Liver (tissue), 9 donors: ENCODE measurements around the gene VGLL2. TPM values are rescaled to one million over a fixed set of nuclear protein-coding genes. Genes with fewer than 3 reads are reported as not detected.

Experiments
- DNase-seq: peaks from one replicate; pipeline ENCODE4 v3.0.0-alpha.2; 2017; ENCODE audit warnings: low spot score
- H3K27ac ChIP-seq, 2 donors: one replicate each; pipeline ENCODE4 v1.7.0; 2013; ENCODE audit warnings: inconsistent platforms in 2 of 2, low read length in 2 of 2, control low read depth in 1 of 2, low read depth in 1 of 2, mild to moderate bottlenecking in 1 of 2
- H3K27me3 ChIP-seq, 4 donors: one replicate each; pipeline versions ENCODE4 v1.6.1 to v1.7.0; 2013; ENCODE audit warnings: low read length in 3 of 4, inconsistent platforms in 1 of 4, mild to moderate bottlenecking in 1 of 4, moderate library complexity in 1 of 4; ENCODE audit not compliant: control insufficient read depth in 4 of 4, insufficient read depth in 4 of 4
- H3K36me3 ChIP-seq, 4 donors: one replicate each; pipeline versions ENCODE4 v1.6.1 to v1.7.0; 2013; ENCODE audit warnings: low read length in 3 of 4, mild to moderate bottlenecking in 3 of 4, low read depth in 1 of 4, moderate library complexity in 1 of 4; ENCODE audit not compliant: control insufficient read depth in 4 of 4, insufficient read depth in 3 of 4
- H3K4me1 ChIP-seq, 4 donors: one replicate each; pipeline versions ENCODE4 v1.6.1 to v1.7.0; 2013; ENCODE audit warnings: low read length in 3 of 4, mild to moderate bottlenecking in 3 of 4, moderate library complexity in 1 of 4; ENCODE audit not compliant: control insufficient read depth in 4 of 4, insufficient read depth in 4 of 4
- H3K4me3 ChIP-seq, 3 donors: one replicate each; pipeline versions ENCODE4 v1.6.1 to v1.7.0; 2013; ENCODE audit warnings: low read length in 3 of 3, control low read depth in 1 of 3, low read depth in 1 of 3, mild to moderate bottlenecking in 1 of 3
- H3K9ac ChIP-seq, 2 donors: one replicate each; pipeline ENCODE4 v1.7.0; 2013; ENCODE audit warnings: low read length in 2 of 2, mild to moderate bottlenecking in 2 of 2, moderate library complexity in 2 of 2, control low read depth in 1 of 2, low read depth in 1 of 2
- H3K9me3 ChIP-seq, 4 donors: one replicate each; pipeline versions ENCODE4 v1.6.1 to v1.7.0; 2013; ENCODE audit warnings: low read length in 3 of 4; ENCODE audit not compliant: control insufficient read depth in 4 of 4
- EGR1 ChIP-seq, 2 donors: IDR thresholded peaks; 2 replicates each; pipeline ENCODE4 v1.6.1; 2016 to 2018; ENCODE audit warnings: antibody characterized with exemption in 2 of 2, low read depth in 2 of 2
- FOXA1 ChIP-seq: IDR thresholded peaks from 2 replicates; pipeline ENCODE4 v1.6.1; 2016; ENCODE audit warnings: antibody characterized with exemption
- FOXA2 ChIP-seq: IDR thresholded peaks from 2 replicates; pipeline ENCODE4 v1.6.1; 2016; ENCODE audit warnings: antibody characterized with exemption
- GABPA ChIP-seq, 2 donors: IDR thresholded peaks in 1 of 2; conservative IDR thresholded peaks in 1 of 2; 2 replicates each; pipeline ENCODE4 v1.6.1; 2016; ENCODE audit warnings: antibody characterized with exemption in 2 of 2, mild to moderate bottlenecking in 1 of 2, moderate library complexity in 1 of 2
- HNF4A ChIP-seq, 2 donors: conservative IDR thresholded peaks; 2 replicates each; pipeline ENCODE4 v1.6.1; 2016; ENCODE audit warnings: antibody characterized with exemption in 2 of 2, mild to moderate bottlenecking in 2 of 2
- HNF4G ChIP-seq: IDR thresholded peaks from 2 replicates; pipeline ENCODE4 v1.6.1; 2016; ENCODE audit warnings: antibody characterized with exemption
- JUND ChIP-seq, 2 donors: IDR thresholded peaks; 2 replicates each; pipeline ENCODE4 v1.6.1; 2016; ENCODE audit warnings: antibody characterized with exemption in 2 of 2
- NR2F2 ChIP-seq: IDR thresholded peaks from 2 replicates; pipeline ENCODE4 v1.6.1; 2016; ENCODE audit warnings: antibody characterized with exemption
- RAD21 ChIP-seq, 2 donors: IDR thresholded peaks; 2 replicates each; pipeline ENCODE4 v1.6.1; 2016; ENCODE audit warnings: antibody characterized with exemption in 2 of 2, mild to moderate bottlenecking in 2 of 2
- RXRA ChIP-seq, 2 donors: IDR thresholded peaks; 2 replicates each; pipeline ENCODE4 v1.6.1; 2017 to 2018; ENCODE audit warnings: antibody characterized with exemption in 2 of 2, mild to moderate bottlenecking in 1 of 2
- SP1 ChIP-seq: IDR thresholded peaks from 2 replicates; pipeline ENCODE4 v1.6.1; 2018; ENCODE audit warnings: antibody characterized with exemption, mild to moderate bottlenecking
- TAF1 ChIP-seq: conservative IDR thresholded peaks from 2 replicates; pipeline ENCODE4 v1.6.1; 2016; ENCODE audit warnings: antibody characterized with exemption, mild to moderate bottlenecking
- YY1 ChIP-seq: IDR thresholded peaks from 2 replicates; pipeline ENCODE4 v1.6.1; 2016; ENCODE audit warnings: antibody characterized with exemption, mild to moderate bottlenecking
- WGBS: extraction: QIAGEN DNeasy Blood & Tissue Kit; methylation state at CpG from one replicate; pipeline ENCODE4 v1.1.7; 2013; 5-methylcytosine and 5-hydroxymethylcytosine counted together
- polyA plus RNA-seq, 2 donors: library from polyadenylated mRNA; stranded (reverse) in 1 of 2; unstranded in 1 of 2; fragments of 200-250 nt in 1 of 2; fragments of >200 nt in 1 of 2; fragmentation: Nextera tagmentation in 1 of 2; extraction: Ambion mirVana in 1 of 2; gene quantifications; one replicate each; pipeline versions ENCODE4 v1.2.1 to v1.2.3, GENCODE V29; 2013 to 2015
- total RNA-seq, 2 donors: library from RNA; depleted of rRNA; stranded (reverse); fragments of >200 nt; gene quantifications; one replicate each; pipeline ENCODE4 v1.2.3, GENCODE V29; 2014
- TF ChIP-seq, protein P1 (sequence below): IDR thresholded peaks from 2 replicates; pipeline ENCODE4 v1.6.1; 2016; ENCODE audit warnings: antibody characterized with exemption
- TF ChIP-seq, protein P2 (sequence below): IDR thresholded peaks from 2 replicates; pipeline ENCODE4 v1.6.1; 2016; ENCODE audit warnings: antibody characterized with exemption
- TF ChIP-seq, protein P3 (sequence below): IDR thresholded peaks from 2 replicates; pipeline ENCODE4 v1.6.1; 2016; ENCODE audit warnings: antibody characterized with exemption
- TF ChIP-seq, protein P4 (sequence below): IDR thresholded peaks from 2 replicates; pipeline ENCODE4 v1.6.1; 2016; ENCODE audit warnings: antibody characterized with exemption, mild to moderate bottlenecking
- TF ChIP-seq, protein P5 (sequence below): fragments of 150-350 bp; IDR thresholded peaks from 2 replicates; pipeline ENCODE4 v1.5.1; 2017; ENCODE audit warnings: improper control_type of control experiment, low read depth, low read length; ENCODE audit not compliant: missing input control
- donor health status: healthy.
- donor health status: healthy.
- donor health status: healthy.
- donor health status: healthy.
- donor health status: healthy.

VGLL2 gene
- total and polyA plus RNA-seq, 4 donors: not detected

DNA sequence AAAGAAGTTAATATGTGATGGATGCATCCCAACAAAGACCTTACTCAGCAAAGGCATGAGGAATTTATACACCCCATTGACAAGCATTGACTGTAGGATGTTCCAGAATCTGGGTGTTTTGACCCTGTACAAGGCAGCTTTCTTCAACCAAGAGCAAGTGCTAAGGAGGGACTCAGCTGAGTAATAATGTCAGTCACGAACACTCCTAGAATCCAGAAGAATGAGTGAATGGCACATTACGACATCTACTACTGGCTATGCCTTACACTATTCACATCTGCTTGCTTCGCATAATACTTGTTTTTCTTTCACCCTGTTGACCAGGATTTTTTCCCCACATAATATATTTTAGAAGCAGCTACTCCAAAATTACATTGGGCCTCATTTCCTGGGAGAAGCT lies 42.5 kb upstream of the VGLL2 start:
- peaks cover 0 to 1% (median 0%) of the 10 kb centered on the region in 4 donors for H3K9me3 ChIP-seq
- H3K27ac ChIP-seq: no peak overlapping the region
- no peak for TF ChIP-seq EGR1 (IDR thresholded peaks at IDR 0.05; ENCODE audit: low read depth in 2 of 2)
- no peak overlapping the region for H3K4me3 ChIP-seq
- DNase-seq: no peak
- no peaks in the 10 kb centered on the region for H3K4me1 ChIP-seq
- no peak overlapping the region for H3K9ac ChIP-seq
- 90% methylated on average over 3 of the region's 3 CpGs for WGBS
- no peaks in the 10 kb centered on the region for H3K27me3 ChIP-seq
- H3K36me3 ChIP-seq: no peaks in the 10 kb centered on the region

DNA sequence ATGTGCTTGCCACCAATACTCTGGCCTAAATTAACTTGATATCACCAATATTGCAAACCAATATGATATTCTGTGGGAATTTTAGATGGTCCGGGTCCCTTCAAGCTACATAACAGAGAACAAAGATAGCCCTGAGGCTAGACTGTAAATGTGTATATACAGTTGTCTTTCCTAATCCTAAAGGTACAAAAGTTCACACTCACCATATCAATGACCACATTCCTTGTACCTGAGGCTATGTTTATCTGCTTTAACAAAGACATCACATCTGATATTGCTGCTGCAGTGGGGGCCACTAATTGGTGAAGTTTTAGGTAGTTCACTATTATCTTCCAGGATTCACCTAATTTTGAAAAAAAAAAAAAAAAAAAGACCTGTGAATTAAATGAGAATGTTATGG lies 38.6 kb upstream of the VGLL2 start:
- WGBS: 81% methylated on average over 1 of the region's 1 CpG
- Histone ChIP-seq H3K9me3 (peaks cover 0 to 1% (median 0%) of the 10 kb centered on the region in 4 donors), H3K27ac (no peak overlapping the region), H3K36me3 (no peaks in the 10 kb centered on the region), H3K9ac (no peak overlapping the region), H3K4me1 (no peaks in the 10 kb centered on the region), H3K4me3 (no peak overlapping the region), H3K27me3 (no peaks in the 10 kb centered on the region)
- no peak for TF ChIP-seq FOXA1
- TF ChIP-seq EGR1 (IDR thresholded peaks at IDR 0.05; ENCODE audit: low read depth in 2 of 2): no peak
- TF ChIP-seq, protein P1, sequence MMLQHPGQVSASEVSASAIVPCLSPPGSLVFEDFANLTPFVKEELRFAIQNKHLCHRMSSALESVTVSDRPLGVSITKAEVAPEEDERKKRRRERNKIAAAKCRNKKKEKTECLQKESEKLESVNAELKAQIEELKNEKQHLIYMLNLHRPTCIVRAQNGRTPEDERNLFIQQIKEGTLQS: no peak
- no peak for TF ChIP-seq RAD21 (IDR thresholded peaks at IDR 0.05)
- TF ChIP-seq TAF1: no peak
- TF ChIP-seq GABPA (IDR thresholded peaks at IDR 0.05 in 1 of 2, conservative IDR thresholded peaks at IDR 0.05 in 1 of 2): no peak
- no peak for TF ChIP-seq SP1
- TF ChIP-seq JUND (IDR thresholded peaks at IDR 0.05): no peak
- no peak for TF ChIP-seq RXRA (IDR thresholded peaks at IDR 0.05)
- TF ChIP-seq NR2F2: no peak
- TF ChIP-seq, protein P2, sequence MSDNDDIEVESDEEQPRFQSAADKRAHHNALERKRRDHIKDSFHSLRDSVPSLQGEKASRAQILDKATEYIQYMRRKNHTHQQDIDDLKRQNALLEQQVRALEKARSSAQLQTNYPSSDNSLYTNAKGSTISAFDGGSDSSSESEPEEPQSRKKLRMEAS: no peak
- TF ChIP-seq, protein P3, sequence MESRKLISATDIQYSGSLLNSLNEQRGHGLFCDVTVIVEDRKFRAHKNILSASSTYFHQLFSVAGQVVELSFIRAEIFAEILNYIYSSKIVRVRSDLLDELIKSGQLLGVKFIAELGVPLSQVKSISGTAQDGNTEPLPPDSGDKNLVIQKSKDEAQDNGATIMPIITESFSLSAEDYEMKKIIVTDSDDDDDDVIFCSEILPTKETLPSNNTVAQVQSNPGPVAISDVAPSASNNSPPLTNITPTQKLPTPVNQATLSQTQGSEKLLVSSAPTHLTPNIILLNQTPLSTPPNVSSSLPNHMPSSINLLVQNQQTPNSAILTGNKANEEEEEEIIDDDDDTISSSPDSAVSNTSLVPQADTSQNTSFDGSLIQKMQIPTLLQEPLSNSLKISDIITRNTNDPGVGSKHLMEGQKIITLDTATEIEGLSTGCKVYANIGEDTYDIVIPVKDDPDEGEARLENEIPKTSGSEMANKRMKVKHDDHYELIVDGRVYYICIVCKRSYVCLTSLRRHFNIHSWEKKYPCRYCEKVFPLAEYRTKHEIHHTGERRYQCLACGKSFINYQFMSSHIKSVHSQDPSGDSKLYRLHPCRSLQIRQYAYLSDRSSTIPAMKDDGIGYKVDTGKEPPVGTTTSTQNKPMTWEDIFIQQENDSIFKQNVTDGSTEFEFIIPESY: no peak
- no peak for TF ChIP-seq FOXA2
- TF ChIP-seq YY1: no peak
- TF ChIP-seq, protein P4, sequence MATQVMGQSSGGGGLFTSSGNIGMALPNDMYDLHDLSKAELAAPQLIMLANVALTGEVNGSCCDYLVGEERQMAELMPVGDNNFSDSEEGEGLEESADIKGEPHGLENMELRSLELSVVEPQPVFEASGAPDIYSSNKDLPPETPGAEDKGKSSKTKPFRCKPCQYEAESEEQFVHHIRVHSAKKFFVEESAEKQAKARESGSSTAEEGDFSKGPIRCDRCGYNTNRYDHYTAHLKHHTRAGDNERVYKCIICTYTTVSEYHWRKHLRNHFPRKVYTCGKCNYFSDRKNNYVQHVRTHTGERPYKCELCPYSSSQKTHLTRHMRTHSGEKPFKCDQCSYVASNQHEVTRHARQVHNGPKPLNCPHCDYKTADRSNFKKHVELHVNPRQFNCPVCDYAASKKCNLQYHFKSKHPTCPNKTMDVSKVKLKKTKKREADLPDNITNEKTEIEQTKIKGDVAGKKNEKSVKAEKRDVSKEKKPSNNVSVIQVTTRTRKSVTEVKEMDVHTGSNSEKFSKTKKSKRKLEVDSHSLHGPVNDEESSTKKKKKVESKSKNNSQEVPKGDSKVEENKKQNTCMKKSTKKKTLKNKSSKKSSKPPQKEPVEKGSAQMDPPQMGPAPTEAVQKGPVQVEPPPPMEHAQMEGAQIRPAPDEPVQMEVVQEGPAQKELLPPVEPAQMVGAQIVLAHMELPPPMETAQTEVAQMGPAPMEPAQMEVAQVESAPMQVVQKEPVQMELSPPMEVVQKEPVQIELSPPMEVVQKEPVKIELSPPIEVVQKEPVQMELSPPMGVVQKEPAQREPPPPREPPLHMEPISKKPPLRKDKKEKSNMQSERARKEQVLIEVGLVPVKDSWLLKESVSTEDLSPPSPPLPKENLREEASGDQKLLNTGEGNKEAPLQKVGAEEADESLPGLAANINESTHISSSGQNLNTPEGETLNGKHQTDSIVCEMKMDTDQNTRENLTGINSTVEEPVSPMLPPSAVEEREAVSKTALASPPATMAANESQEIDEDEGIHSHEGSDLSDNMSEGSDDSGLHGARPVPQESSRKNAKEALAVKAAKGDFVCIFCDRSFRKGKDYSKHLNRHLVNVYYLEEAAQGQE: no peak
- TF ChIP-seq, protein P5, sequence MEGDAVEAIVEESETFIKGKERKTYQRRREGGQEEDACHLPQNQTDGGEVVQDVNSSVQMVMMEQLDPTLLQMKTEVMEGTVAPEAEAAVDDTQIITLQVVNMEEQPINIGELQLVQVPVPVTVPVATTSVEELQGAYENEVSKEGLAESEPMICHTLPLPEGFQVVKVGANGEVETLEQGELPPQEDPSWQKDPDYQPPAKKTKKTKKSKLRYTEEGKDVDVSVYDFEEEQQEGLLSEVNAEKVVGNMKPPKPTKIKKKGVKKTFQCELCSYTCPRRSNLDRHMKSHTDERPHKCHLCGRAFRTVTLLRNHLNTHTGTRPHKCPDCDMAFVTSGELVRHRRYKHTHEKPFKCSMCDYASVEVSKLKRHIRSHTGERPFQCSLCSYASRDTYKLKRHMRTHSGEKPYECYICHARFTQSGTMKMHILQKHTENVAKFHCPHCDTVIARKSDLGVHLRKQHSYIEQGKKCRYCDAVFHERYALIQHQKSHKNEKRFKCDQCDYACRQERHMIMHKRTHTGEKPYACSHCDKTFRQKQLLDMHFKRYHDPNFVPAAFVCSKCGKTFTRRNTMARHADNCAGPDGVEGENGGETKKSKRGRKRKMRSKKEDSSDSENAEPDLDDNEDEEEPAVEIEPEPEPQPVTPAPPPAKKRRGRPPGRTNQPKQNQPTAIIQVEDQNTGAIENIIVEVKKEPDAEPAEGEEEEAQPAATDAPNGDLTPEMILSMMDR: no peak
- TF ChIP-seq HNF4A (conservative IDR thresholded peaks at IDR 0.05): no peak
- TF ChIP-seq HNF4G: no peak
- no peak for DNase-seq
